Raji (cell line): Measurements from ENCODE around the gene KRT14.

ENCODE experiments used
- POLR2A ChIP-seq: IDR thresholded peaks from 2 replicates; pipeline ENCODE4 v1.6.1; 2011; ENCODE audit warnings: low read depth, low read length, control low read depth; ENCODE audit not compliant: insufficient read depth

Gene KRT14

DNA sequence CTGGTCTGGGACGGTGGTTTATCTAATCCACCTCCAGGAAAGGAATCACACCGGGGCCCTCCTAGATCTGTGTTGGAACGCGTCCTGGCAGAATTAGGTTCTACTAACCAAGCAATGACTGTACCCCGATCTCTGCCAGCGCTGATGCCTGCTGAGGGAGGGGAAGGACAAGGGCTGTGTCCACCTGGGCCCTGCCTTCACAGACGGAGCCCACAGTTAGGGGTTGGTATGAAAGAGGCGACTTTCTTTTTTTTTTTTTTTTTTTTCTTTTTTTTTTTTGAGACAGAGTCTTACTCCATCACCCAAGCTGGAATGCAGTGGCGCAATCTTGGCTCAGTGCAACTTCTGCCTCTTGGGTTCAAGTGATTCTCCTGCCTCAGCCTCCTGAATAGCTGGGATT, 48.7 kb downstream of the KRT14 start:
- no peak for TF ChIP-seq POLR2A

DNA sequence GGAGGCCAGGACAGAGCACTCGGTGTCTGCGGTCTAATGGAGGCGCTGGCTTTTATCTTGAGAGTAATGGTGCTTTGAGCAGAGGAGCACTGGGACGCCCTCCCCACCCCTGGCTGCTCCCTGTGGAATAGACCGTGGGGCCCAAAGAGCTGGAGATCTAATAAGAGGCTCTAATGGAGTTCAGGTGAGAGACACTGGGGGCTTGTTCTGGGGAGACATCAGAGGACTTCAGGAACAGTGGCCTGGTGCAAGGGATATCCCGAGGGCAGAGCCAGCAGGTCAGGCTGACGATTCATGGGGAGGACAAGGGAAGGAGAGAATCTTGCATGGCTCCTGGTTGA, 49.1 kb downstream of the KRT14 start:
- no peak for TF ChIP-seq POLR2A

DNA sequence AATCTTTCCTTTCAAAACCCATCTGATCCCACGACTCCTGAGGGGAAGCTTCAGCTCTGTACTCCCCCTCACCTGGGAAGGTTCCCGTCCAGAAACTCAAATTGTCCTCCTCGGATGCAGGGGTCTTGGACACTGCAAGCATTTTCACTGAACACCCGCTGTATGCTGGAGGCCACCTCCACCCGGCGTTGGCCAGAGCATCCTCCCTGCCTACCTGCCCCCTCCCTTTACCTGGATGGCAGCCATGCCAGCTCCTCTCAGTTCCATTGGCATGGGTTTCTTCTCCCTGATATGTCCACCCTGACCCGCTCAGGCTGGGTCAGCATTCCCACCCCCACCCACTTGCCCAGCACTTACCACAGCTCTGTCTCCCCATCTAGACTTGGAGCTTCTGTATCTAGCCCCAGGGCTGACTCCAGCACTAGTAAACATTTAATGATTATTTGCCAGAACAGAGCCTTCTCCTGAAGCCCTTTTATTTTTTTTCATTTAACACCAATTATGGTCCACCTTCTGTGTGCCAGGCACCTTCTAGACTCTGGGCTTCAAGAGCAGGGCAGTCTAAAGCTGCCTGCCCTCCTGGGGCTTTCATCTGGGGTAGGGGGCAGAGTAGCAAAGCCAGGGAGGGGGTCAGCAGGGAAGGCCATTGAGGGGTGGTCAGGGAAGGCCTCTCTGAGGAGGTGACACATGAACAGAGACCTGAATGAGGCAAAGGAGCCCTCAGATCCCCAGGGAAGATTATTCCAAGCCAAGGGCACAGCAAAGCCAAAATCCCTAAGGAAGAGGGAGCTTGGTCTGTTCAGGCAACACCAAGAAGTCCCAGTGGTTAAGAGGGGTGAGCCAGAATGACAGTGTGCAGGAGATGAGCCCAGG, 49.7 kb downstream of the KRT14 start:
- TF ChIP-seq POLR2A: no peak

DNA sequence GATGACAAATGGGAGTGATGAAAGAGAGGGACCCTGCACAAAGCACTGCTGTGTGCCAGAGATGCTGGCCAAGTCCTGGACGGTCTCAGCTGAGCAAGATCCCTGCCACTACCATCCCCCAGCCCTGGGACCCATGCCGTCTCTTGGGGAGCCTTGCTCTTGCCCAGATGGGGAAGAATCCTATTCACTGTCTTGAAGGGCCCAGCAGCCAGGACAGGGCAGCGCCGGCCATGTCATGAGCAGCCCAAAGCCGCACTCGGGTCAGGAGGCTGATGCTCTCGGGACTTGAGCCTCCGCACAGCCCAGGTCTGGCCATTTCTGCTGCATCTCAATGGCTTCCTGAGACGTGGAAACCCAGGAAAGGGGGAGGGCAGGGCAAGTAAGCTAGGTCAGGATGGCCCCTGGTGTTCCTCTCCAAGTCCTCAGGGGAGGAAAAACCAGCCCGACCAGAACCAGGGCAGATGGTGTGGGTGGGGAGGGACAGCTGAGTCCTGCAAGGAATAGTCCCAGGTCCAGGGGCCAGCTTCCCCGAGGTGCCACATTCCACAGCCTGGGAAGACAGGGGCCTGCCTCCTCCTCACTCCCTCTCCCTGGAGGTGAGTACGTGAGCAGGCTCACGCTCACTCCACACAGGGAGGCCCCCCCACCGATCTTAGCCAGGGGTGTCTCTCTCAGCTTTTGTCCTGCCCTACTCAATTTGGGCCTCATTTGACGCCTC, 50.8 kb downstream of the KRT14 start:
- TF ChIP-seq POLR2A: no peak

DNA sequence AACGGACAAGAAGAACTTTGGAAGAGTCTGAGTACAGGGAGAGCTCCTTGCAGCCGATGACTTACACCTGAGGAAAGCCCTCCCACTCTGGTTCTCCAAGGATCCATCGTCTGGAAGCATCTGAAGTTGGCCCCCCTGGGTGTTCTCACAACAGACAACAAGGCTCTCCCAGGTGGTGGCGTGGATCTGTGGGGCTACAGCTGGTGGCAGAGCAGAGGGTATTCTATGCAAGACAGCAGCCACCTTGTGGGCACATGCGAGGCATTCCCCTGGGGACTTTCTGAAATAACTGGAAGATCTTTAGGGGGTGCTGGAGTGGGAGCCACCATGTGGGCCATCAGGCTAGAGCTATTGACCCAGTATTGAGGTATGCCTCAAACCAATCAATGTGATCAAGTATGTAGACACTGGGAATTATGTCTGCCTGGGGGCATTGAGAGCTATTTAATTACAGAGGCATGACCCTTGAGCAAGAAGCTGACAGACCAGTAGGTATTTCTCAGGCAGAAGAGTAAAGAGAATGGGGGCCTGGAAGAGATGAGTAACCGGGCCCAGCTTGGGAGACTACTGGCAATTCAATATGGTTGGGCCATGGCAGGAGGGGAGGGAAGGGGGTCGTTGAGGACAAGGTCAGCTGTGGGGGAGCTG, 51.7 kb downstream of the KRT14 start:
- TF ChIP-seq POLR2A: no peak

DNA sequence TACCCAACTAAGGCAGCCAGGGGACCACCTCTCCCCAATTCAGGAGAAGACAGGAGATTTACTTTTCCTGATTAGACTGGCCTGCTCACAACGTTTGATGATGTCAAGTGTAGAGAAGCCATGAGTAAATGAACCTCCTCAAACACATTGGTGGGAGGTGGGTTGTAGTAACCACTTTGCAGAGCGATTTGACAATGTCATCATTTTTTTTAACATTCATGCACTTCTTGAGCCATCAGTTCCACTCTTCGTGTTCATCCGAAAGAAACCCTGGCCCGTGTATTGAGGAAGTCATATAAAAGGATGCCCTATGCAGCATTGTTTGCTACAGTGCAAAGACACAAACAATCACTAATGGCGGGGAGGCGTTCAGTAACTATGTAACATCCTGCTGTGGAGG, 53.1 kb downstream of the KRT14 start:
- no peak for TF ChIP-seq POLR2A

DNA sequence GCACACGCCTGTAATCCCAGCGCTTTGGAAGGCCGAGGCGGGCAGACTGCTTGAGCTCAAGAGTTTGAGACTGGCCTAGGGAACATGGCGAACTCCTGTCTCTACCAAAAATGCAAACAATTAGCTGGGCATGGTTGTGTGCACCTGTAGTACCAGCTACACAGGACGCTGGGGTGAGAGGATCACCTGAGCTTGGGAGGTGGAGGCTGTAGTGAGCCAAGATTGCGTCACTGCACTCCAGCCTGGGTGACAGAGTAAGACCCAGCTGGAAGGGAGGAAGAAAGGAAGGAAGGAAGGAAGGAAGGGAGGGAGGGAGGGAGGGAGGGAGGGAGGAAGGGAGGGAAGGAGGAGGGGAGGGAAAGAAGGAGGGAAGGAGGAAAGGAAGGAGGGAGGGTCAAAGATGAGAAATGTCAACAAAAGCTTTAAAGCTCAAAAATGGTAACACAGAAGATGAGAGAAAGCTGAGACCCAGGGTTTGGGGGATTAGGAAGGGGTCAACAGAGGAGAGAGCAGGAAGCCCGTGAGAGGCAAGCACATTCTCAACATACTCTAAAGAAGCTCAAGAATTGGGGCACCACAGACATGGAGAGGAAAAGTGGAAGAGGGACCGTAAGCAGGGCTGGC, 53.6 kb downstream of the KRT14 start:
- TF ChIP-seq POLR2A: no peak
